ENCODE results near the gene MED12L.

DNA sequence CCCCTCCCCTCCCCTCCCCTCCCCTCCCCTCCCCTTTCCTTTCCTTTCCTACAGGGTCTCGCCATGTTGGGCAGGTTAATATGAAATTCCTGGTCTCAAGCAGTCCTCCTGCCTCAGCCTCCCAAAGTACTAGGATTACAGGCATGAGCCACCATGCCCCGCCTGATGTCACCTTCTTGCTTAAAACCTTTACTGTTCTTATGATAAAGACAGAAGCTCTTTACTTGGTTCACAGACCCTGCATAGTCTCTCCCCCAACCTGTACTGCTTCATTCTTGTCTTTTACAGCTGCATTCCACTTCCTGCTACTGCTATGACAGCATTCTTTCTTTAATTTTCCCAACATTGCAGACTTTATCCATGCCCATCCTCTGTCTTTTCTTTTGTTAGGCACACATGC, 20.8 kb downstream of the MED12L start:
- TF ChIP-seq POLR2AphosphoS5 (IDR thresholded peaks at IDR 0.05; ENCODE audit: borderline replicate concordance, low read depth, low read length) (no peak), EZH2 (IDR thresholded peaks at IDR 0.05) (no peak)

Data from SK-N-MC (cell line).